ENCODE data around the gene GFRA4.

The GFRA4 gene

DNA sequence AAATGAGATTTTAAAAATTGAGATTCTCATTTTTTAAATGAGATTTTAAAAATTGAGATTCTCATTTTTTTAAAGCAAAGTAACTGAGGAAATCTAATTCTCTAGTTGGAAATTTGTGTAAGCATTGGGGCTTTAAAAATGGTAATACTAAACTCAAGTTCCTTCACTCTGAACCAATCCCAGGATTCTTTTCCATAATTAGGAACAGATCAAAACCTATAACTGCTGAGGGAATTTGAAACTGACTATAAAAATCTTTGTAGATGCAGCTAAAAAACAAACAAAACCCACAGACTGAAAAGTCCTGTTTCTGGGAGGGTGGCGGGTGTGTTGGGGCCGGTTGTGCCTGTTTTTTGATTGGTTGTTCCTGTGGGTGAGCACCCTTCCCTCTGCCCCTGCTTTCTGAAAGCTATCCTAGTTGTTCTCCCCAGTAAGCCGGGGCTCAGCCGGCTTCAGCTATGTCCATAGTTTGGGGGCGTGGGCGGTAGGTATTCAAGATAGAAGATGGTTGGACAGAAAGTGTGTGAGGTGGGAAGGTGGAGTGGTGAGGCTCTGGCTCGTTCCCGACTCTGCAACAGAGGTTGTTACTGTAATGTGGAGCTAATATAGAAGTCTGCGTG lies 49.3 kb downstream of the GFRA4 start:
- Histone ChIP-seq H3K4me2 (ENCODE audit: low read depth, low read length, poor library complexity, severe bottlenecking) (no peak overlapping the region), H3K27me3 (ENCODE audit: insufficient read depth, low read length, poor library complexity, severe bottlenecking) (no peaks in the 10 kb centered on the region), H3K79me2 (ENCODE audit: insufficient read depth, low read length) (no peaks in the 10 kb centered on the region), H3K9me3 (ENCODE audit: insufficient read depth, low read depth, low read length) (no peaks in the 10 kb centered on the region), H2AFZ (ENCODE audit: low read length) (no peak overlapping the region), H3K9me2 (replicated peaks; ENCODE audit: low read depth, low read length) (no peaks in the 10 kb centered on the region), H3K36me3 (ENCODE audit: insufficient read depth, low read length) (no peaks in the 10 kb centered on the region), H3K4me1 (ENCODE audit: insufficient read depth, low read length, poor library complexity, severe bottlenecking) (no peaks in the 10 kb centered on the region), H4K20me1 (ENCODE audit: insufficient read depth, low read length, poor library complexity, severe bottlenecking) (no peaks in the 10 kb centered on the region), H3K9ac (ENCODE audit: low read depth, low read length, poor library complexity, severe bottlenecking) (no peak overlapping the region), H3K4me3 (ENCODE audit: low read length, poor library complexity, severe bottlenecking) (no peak overlapping the region), H3F3A (ENCODE audit: low read depth) (no peaks in the 10 kb centered on the region)
- no peak for TF ChIP-seq EZH2phosphoT487 (IDR thresholded peaks at IDR 0.05; ENCODE audit: borderline replicate concordance)
- TF ChIP-seq, protein P1, sequence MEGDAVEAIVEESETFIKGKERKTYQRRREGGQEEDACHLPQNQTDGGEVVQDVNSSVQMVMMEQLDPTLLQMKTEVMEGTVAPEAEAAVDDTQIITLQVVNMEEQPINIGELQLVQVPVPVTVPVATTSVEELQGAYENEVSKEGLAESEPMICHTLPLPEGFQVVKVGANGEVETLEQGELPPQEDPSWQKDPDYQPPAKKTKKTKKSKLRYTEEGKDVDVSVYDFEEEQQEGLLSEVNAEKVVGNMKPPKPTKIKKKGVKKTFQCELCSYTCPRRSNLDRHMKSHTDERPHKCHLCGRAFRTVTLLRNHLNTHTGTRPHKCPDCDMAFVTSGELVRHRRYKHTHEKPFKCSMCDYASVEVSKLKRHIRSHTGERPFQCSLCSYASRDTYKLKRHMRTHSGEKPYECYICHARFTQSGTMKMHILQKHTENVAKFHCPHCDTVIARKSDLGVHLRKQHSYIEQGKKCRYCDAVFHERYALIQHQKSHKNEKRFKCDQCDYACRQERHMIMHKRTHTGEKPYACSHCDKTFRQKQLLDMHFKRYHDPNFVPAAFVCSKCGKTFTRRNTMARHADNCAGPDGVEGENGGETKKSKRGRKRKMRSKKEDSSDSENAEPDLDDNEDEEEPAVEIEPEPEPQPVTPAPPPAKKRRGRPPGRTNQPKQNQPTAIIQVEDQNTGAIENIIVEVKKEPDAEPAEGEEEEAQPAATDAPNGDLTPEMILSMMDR (conservative IDR thresholded peaks at IDR 0.05; ENCODE audit: low read length), result no peak

- Histone ChIP-seq H3K36me3 (ENCODE audit: insufficient read depth, low read length) (no peaks in the 10 kb centered on the region), H4K20me1 (ENCODE audit: insufficient read depth, low read length, poor library complexity, severe bottlenecking) (no peaks in the 10 kb centered on the region), H3K9me3 (ENCODE audit: insufficient read depth, low read depth, low read length) (no peaks in the 10 kb centered on the region), H3K4me2 (ENCODE audit: low read depth, low read length, poor library complexity, severe bottlenecking) (no peak overlapping the region), H3K27me3 (ENCODE audit: insufficient read depth, low read length, poor library complexity, severe bottlenecking) (no peaks in the 10 kb centered on the region), H2AFZ (ENCODE audit: low read length) (no peak overlapping the region), H3K9me2 (replicated peaks; ENCODE audit: low read depth, low read length) (no peaks in the 10 kb centered on the region), H3K4me3 (ENCODE audit: low read length, poor library complexity, severe bottlenecking) (no peak overlapping the region), H3K4me1 (ENCODE audit: insufficient read depth, low read length, poor library complexity, severe bottlenecking) (no peaks in the 10 kb centered on the region), H3F3A (ENCODE audit: low read depth) (no peaks in the 10 kb centered on the region), H3K9ac (ENCODE audit: low read depth, low read length, poor library complexity, severe bottlenecking) (no peak overlapping the region), H3K79me2 (ENCODE audit: insufficient read depth, low read length) (no peaks in the 10 kb centered on the region)
- TF ChIP-seq, protein P1 (conservative IDR thresholded peaks at IDR 0.05; ENCODE audit: low read length), result 0 out of 2 replicates have a peak, but pooled peaks have one; percentile 11
- no peak for TF ChIP-seq EZH2phosphoT487 (IDR thresholded peaks at IDR 0.05; ENCODE audit: borderline replicate concordance)
Measured at GRCh38 chr20:3612795-3613572, 50.2 kb downstream of the GFRA4 start.

DNA sequence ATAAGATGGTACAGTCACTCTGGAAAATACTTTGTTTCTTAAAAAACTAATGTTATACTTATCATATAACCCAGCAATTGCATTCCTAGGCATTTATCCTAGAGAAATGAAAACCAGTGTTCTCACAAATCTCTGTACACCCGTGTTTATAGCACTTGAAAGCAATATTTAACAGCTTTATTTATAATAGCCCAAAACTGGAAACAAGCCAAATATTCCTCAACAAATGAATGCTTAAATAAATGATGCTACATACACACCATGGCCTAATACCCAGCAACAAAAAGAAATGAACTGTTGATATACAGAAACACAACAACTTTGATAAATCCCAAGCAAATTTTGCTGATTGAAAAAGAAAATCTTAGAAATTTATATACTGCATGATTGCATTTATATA lies 51.3 kb downstream of the GFRA4 start:
- Histone ChIP-seq H4K20me1 (ENCODE audit: insufficient read depth, low read length, poor library complexity, severe bottlenecking) (no peaks in the 10 kb centered on the region), H3K9ac (ENCODE audit: low read depth, low read length, poor library complexity, severe bottlenecking) (no peak overlapping the region), H2AFZ (ENCODE audit: low read length) (no peak overlapping the region), H3K36me3 (ENCODE audit: insufficient read depth, low read length) (no peaks in the 10 kb centered on the region), H3K79me2 (ENCODE audit: insufficient read depth, low read length) (no peaks in the 10 kb centered on the region), H3K4me3 (ENCODE audit: low read length, poor library complexity, severe bottlenecking) (no peak overlapping the region), H3K9me2 (replicated peaks; ENCODE audit: low read depth, low read length) (no peaks in the 10 kb centered on the region), H3K4me1 (ENCODE audit: insufficient read depth, low read length, poor library complexity, severe bottlenecking) (no peaks in the 10 kb centered on the region), H3K27me3 (ENCODE audit: insufficient read depth, low read length, poor library complexity, severe bottlenecking) (no peaks in the 10 kb centered on the region), H3K4me2 (ENCODE audit: low read depth, low read length, poor library complexity, severe bottlenecking) (no peak overlapping the region), H3F3A (ENCODE audit: low read depth) (no peaks in the 10 kb centered on the region), H3K9me3 (ENCODE audit: insufficient read depth, low read depth, low read length) (no peaks in the 10 kb centered on the region)
- no peak for TF ChIP-seq EZH2phosphoT487 (IDR thresholded peaks at IDR 0.05; ENCODE audit: borderline replicate concordance)
- TF ChIP-seq, protein P1 (conservative IDR thresholded peaks at IDR 0.05; ENCODE audit: low read length), result no peak

All from Loucy (cell line).